GM03348 (cell line): ENCODE results near the gene ANO7.

Experiments used
- DNase-seq: peaks from one replicate; pipeline ENCODE4 v3.0.0; 2012; ENCODE audit warnings: low spot score

ANO7 gene

GRCh38 chr2:241157841-241158545, 30.5 kb upstream of the ANO7 start:
- no peak for DNase-seq

GRCh38 chr2:241158546-241158900, 30.0 kb upstream of the ANO7 start:
- no peak for DNase-seq

- no peak for DNase-seq
Observed at GRCh38 chr2:241159116-241159515, 29.4 kb upstream of the ANO7 start.

- no peak for DNase-seq
Observed at GRCh38 chr2:241160318-241160717, 28.2 kb upstream of the ANO7 start.

- peak; percentile 93 for DNase-seq
Observed at GRCh38 chr2:241161646-241162281, 26.7 kb upstream of the ANO7 start.

GRCh38 chr2:241163601-241164118, 24.8 kb upstream of the ANO7 start:
- no peak for DNase-seq

GRCh38 chr2:241168366-241168765, 20.1 kb upstream of the ANO7 start:
- DNase-seq: no peak

- DNase-seq: no peak
Observed at GRCh38 chr2:241173557-241173956, 14.9 kb upstream of the ANO7 start.

GRCh38 chr2:241177526-241178334, 10.7 kb upstream of the ANO7 start:
- DNase-seq: no peak

- no peak for DNase-seq
Observed at GRCh38 chr2:241178961-241179360, 9.5 kb upstream of the ANO7 start.

- DNase-seq: peak; percentile 43
Observed at GRCh38 chr2:241179899-241180298, 8.6 kb upstream of the ANO7 start.

GRCh38 chr2:241180495-241180894, 8.0 kb upstream of the ANO7 start:
- no peak for DNase-seq

- DNase-seq: no peak
Observed at GRCh38 chr2:241182126-241182525, 6.4 kb upstream of the ANO7 start.

GRCh38 chr2:241182531-241183133, 5.8 kb upstream of the ANO7 start:
- DNase-seq: no peak

GRCh38 chr2:241183221-241183620, 5.3 kb upstream of the ANO7 start:
- no peak for DNase-seq

GRCh38 chr2:241184901-241185300, 3.6 kb upstream of the ANO7 start:
- DNase-seq: no peak

GRCh38 chr2:241185961-241186360, 2.5 kb upstream of the ANO7 start:
- no peak for DNase-seq

GRCh38 chr2:241187101-241187917, 1.2 kb upstream of the ANO7 start:
- no peak for DNase-seq

- no peak for DNase-seq
Observed at GRCh38 chr2:241187918-241188234, 601 bp upstream of the ANO7 start.

GRCh38 chr2:241189093-241189855, 797 bp downstream of the ANO7 start:
- DNase-seq: no peak

- DNase-seq: no peak
Observed at GRCh38 chr2:241189856-241190201, 1.4 kb downstream of the ANO7 start.
